GM21360 (cell line): ENCODE results near the gene ADAMTS9.
A peak's percentile ranks its signal among the peaks of the same experiment; 100 is the strongest.

Experiments
- ATAC-seq: cut with Tn5 transposase; IDR thresholded peaks from one replicate; pipeline ENCODE4 v1.9.1; 2021; ENCODE audit warnings: mild to moderate bottlenecking, moderate library complexity; ENCODE audit not compliant: unreplicated experiment

The ADAMTS9 gene

DNA sequence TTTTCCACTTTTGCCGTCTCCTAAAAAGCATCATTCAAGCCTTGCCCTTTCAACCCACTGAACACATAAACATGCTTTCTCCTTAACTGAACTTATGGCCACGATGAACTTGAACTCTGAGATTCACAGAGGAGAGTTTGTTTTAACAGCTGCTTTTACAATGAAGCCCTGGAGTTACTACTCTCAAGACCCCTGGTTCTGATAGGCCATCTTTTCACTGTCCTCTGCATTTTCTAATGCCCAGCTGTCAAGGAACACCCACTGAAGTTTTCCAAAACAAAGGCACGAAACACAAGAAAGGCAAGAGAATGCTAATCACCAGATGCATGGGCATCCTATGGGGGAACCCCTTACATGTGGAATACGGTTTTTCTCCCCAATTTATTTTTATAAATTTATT lies 100.8 kb downstream of the ADAMTS9 start:
- no peak for ATAC-seq

DNA sequence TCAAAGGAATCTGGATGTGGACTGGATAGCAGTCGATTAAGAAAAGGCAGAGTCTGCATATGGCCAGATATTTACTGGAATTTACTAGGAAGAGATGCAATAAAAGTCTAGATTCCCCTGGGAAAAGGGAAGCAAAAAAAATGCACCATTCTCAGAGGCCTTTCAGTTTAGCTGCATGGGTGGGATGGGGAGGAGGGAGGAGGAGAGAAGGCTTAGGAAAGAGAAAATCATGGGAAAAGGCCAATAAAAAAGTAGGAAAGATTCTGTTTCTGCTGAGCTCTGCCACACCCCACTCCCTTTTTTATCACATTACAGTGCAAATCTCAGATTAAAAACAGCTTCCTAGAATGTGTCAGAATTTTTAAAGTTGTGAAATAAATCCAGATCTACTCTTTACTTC lies 103.6 kb downstream of the ADAMTS9 start:
- no peak for ATAC-seq

DNA sequence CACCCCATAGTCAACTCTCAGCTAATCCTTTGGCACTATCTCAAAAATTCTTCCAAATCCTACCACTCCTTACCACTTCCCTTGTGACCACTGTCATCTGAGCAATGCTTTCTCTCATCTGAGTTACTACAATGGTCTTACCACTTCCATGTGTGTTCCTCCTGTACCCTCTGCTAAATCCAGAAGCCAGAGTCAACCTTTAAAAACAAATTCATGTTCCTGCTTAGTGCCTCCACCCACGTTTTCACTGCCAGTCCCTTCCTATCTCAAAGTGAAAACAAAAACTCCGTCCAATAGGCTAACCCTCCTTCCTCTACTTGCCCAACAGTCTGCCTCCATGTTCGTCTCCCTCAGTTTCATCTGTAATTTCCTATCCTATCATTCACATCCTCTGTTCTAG lies 109.0 kb downstream of the ADAMTS9 start:
- ATAC-seq, result no peak

DNA sequence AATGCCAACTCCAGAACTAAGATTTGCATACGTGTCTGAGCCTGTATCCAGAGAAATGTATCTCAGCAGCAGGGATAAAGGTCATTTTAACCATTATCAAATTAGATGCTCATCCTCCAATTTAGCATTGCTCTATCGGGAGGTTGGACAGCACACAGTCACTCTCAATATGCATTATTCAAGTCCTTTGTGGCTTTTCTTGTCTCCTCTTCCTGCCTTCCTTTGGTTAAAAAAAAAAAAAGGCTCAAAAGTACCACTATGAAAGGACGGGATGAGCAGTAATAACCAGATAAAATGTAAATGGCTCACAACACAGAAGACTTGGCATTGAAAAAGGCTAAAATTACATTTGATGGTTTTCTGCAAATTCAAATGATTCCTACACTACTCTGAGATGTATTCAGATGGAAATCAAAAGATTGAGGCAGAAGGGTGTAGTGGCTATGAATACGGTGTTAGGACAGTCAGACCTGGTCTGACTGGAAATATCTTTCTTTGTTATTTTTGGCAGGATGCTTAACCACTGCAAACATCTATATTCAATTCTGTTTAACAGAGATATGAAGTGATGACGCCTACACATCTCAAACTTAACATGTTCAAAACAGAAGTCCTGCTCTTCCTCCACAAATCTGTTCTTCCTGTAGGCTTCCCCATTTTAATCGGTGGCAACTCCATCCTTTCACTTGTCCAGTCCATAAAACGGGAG lies 109.6 kb downstream of the ADAMTS9 start:
- ATAC-seq, result no peak

DNA sequence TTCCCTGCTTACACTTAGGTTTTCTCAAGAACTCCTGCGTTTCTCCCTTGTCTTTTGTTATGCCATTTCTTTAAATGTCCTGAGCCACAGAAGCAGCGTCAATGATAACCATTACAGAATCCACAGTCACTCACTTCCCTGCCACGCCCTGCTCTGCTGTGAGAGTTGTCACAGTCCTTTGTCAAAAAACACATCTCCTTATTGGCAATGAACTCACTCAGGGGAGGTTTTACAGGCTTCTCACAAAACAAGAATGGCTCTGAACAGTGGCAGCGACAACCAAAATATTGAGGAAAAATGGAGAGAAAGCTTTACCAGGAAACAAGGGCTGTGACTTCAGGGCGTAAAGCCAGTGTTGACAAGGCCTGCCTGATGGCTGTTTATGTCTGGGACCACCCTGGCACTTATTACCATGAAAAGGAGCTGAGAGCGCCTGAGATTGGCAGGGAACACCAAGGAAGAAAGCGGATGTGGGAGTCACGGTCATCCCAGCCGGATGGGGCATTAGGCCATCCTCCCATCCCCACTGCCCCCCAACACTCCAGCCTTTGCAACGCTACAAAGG lies 111.5 kb downstream of the ADAMTS9 start:
- ATAC-seq, result no peak

DNA sequence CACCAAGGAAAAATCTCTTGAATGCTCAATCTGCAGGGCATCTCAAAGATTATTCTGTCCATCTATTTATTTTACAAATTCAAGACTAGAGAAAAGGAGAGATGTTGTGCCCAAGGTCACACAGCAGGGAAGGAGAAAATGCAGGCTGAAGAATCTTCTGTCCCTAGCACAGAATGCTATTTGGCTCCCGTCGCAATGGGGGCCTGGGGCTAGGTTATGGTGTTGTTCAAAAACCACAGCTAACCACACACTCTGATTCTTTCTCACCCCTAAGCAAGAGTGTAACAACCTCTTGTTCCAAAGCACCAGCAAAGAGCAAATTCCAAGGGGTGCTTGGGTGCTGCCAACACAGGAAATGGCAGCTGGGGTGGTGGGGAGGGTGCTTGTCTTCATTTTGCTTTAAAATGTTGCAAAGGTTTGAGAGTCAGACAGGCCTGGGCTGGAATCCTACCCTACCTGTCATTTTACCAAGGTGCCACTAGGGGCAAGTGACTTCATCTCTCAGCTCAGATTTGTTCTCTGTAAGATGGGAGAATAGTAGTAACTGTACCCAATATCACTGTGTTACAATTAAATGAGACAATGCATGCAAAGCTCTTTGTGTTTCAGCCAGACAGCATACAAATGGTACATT lies 112.5 kb downstream of the ADAMTS9 start:
- ATAC-seq, result peak; percentile 77

DNA sequence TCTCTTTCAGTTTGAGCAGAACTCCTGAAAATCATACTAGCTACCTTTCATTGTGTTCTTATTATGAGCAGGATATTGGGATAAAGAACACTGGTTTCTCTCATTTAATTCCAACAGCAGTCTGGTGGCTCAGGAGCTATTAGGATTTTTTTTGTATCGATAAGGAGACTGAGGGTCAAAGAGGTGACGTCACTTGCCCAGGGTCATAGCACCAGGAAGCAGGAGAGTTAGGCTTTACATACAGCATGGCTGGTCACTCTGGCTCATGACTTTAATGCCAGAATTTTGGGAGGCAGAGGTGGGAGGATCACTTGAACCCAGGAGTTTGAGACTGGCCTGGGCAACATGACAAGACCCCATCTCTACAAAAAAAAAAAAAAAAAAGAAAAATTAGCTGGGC lies 113.6 kb downstream of the ADAMTS9 start:
- no peak for ATAC-seq

DNA sequence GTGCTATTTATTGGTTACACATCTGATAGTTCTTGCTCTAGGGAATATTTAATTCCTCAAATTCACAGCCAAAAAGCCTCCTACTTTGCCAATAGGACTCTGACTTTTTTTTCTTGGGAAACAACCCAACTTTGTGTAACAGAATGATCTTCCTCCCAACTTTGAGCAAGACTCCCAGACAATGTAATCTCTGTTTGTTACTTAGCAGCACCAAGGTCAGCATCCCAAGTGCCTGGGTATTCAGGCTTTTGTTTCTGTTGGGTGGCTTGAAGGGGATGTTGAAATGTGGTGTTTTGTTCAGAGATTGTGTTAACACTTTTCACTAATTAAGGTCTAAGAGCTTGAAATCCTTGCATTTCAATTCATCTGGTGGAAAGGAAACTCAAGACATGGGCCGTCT lies 115.8 kb downstream of the ADAMTS9 start:
- ATAC-seq, result no peak

DNA sequence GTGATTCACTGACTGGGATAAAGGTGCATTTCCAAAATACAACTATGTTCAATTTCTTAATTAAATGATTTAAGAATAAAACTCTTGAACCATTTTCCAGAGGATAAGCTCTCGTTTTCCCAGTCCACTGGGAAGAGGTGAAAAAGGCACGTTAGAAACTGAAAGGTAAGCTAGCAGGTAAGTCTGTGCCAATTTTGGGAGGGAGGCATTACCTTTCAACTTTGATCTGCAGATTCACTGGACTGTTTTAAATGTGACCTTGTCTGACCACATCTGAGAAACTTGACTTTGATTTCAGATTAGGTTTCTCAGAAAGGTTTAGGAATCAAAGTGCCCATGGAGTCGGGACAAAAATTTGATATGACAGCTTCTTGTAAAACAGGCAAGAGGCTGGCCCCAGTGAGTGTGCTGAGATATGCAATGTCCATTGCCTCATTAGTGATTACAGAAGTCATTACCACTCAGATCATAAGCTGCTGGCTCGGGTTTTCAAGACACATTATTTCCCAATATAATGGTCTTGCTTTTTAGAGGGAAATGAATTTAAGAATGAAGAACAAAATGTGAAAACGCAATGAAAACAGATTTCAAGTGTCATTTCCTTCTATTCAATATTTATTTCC lies 118.8 kb downstream of the ADAMTS9 start:
- ATAC-seq, result no peak

DNA sequence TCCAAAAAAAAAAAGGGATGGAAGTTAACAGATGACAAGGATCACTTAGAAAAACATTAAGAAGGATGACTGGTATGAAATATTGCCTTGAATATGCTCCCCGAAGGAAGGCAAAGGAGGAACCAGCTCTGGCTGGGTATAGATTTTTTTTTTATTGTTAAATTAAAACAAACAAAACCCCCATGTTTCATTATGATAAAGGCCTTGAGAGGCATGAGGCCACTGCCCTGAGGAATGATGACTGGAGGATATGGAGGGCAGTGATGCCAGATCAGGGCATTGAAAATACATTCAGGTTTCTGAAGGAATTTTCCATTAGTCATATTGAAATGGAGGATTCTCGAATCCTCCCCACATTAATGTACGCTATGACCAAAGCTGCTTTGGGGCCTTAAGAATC lies 120.9 kb downstream of the ADAMTS9 start:
- no peak for ATAC-seq

DNA sequence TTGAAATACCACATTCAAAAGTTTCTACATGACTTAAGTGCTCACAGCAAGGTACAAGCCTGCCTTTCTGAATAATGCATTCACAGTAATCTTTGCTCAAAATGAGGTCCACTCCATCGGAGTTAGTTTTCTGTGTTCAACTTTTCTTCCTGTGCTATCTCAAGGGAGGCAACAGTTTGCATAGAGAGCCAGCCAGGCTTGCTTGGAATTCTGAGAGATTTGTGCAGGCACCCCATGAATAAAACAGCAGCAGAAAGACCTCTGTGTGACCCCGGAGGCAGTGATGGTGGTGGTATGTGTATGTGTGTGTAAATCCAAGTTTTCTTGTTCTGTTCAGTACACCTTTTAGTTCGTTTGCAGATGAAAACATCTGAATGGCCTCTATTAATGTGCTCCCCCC lies 124.0 kb downstream of the ADAMTS9 start:
- no peak for ATAC-seq

DNA sequence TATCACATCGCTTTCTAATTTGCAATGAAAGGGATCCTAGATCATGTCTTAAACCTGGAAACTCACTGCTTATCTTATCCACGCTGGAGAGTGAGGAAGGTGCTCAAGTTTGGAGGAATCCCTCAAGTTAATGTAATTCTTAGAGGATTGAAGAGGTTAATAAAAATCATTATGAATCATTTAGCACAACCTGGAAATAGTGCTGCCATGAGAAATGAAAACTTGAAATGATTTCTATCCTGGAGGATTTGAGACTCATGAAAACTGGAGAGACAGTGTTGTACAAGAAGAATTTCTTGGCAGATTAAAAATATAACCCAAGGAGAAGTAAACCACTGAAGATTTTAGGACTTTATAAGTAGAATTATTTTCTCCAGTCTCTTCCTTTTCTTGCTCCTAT lies 125.9 kb downstream of the ADAMTS9 start:
- no peak for ATAC-seq

DNA sequence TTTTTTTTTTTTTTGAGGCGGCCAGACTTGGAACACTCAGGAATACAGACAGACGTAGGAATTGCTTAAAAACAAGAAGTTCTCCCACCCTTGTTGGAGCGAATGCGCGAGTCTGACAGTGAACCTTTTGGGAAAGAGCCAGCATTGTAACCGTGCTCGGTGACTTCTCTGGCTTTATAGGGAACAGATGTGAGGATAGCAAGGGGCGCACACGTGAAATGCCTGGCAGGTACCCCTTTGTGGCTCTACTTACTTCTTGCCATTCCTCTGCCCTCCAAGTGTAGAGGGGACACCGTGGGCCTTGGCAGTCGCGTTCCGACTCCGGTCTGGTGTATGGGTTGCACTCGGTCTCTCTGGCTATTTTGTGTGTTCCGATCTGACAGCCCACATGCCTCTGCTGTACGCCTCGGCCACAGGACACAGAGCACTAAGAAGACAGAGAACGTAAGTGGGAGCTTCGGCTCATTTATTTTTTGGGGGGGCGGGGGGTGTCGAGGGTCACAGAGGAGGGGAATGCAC lies 126.4 kb downstream of the ADAMTS9 start:
- ATAC-seq, result no peak

DNA sequence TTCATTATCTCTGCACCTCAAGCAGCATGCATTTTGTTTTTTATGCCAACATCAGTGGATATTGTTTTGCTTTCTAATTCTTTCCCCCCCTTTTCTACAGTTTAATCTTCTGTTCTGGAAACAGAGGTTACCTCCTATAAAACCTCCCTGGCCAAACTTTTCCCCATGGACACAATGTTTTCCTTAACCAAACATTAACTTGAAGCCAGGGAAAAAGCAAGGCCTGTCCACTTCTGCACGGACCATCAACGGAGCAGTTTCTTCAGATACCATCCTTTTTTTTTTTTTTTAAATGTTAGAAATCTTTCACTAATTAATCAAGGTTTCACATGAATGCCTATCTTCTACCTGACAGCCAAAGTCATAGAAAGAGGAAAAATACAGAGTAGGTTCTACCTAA lies 127.0 kb downstream of the ADAMTS9 start:
- ATAC-seq, result no peak

DNA sequence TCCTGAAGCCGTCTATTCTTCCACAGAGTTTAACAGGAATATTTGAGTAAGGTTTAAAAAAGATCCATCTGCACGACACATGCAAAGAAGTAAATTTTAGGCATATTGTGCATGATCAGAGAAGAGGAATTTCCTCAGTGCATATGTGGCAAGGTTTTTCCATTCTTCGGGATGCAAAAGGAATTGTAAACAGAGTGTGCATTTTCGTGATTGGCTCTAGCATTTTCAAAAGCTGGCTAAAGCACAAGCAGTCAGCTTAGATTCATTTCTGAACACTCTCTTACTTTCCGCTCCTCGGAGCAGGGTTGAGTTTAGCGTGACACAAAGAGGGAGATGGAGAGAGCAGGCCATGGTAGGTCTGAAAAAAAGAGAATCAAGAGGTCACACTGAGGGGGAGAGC lies 128.2 kb downstream of the ADAMTS9 start:
- ATAC-seq, result no peak

DNA sequence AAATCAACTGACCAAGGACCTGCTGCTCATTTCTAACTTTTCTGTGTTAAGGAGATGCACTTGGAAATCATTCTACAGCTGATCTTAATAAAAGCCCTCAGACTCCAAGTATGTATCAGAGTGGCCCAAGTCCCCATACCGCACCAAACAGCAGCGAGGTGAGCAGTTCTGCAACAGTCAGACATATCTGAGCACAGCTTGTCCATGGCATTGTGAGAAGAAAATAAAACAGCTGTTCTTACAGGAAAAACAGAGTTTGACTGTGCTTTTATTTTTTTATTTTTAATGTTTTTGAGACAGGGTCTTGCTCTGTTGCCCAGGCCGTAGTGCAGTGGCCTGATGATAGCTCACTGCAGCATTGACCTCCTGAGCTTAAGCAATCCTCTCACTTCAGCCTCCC lies 131.8 kb downstream of the ADAMTS9 start:
- ATAC-seq, result no peak

DNA sequence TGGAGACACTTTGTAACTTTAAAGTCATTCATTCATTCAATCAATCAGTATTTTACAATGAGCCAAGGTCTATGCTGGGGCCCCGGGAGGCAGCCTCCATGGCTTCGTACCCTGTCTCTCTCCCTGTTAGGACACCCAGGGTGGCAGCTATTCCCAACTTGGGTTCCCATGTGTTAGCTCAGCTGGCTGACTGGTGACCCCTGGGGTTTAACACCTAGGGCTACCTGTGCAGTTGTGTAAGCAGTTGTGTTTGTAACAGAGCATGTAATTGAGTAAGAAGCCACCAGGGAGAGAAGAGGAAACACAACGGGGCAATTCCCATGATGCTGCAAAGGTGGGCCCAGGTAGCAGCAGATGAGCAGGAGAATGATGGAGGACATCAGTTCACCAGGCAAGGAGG lies 132.4 kb downstream of the ADAMTS9 start:
- ATAC-seq, result no peak

DNA sequence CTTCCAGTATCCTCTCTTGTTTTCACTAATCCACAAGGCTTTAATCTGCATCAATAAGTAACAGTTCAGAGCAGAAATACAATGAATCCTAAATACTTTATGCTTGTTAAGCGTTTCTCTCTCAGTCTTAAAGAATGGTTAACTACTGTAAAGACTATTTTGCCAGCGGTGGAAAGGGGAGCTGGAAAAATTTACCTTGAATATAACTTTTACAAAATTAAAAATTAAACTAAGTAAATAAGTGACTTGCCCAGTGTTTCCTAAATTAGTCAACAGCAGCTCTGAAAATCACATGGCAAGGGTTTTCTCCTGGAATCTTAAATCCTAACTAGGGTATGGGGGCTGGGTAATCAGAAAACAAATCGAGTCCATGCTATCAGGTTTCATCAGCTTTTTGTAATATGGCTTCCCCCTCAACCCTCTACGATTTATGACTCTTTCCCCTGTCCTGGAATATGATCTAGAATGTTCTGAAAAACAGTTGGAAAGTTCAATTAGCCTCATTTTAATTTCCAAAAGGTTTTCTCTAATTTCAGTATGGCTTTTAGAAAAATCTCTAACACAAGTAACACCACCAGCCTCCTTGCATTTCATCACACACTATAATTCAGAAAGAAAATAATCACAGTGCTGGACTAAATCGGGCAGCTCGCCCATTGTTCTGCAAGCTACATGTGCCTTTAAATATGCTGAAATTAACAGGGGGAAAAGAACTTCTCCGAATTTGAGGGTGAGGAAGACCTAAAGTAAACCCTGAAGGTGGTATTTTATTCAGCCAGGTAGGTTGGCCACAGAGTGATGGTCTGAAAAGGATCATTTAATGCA lies 133.5 kb downstream of the ADAMTS9 start:
- ATAC-seq, result no peak

DNA sequence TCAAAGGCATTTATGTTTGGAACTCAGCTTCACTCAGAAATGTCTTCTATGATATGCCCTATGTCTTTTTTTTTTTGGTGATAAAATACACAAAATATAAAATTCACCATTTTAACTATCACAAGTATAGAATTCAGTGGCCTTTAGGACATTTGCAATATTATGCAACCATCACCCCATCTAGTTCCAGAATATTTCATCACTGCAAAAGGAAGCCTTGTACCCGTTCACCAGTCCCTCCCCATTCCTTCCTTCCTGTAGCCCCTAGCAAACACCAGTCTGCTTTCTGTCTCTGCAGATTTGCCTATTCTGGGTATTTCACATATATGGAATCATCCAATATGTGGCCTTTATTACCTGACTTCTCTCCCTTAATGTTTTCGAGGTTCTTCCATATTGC lies 134.8 kb downstream of the ADAMTS9 start:
- no peak for ATAC-seq

DNA sequence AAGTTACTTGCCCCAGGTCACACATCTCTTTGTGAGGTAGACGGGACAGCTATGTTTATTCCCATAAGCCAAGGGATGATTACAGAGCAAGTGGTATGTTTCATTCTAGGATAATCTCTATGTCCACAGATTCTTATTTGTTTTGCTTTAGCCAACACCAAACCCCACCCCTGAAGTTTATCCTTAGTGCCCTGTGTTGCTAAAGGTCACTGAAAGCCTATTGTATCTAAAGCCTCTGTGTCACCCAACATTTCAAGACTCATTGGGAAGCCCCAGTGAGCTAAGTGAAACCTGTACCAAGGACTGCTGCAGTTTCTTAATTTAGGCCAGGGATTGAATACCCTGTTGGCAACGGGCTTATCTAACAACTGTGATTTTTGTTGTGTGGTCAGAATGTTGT lies 135.6 kb downstream of the ADAMTS9 start:
- no peak for ATAC-seq

DNA sequence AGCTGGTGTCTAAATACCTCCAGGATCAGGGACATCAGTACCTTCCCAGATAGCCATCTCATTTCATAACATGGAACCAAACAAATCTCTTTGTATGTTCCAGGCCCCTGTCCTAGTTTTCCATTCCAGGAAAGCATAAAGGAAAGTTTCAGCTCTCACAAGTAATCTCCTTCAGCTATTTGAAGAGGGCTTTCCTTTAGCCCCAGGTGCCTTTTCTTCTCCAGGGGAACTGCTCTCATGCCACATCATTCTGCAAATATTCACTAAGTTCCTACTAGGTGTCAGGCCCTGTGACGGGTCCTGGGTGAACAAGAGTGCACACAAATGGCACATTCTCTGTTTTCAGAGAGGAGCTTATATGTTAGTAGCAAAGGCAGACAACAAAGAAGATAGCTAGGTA lies 136.1 kb downstream of the ADAMTS9 start:
- ATAC-seq, result no peak
